H1 (cell line): ENCODE results near the gene COL4A1. TPM values are rescaled to one million over a fixed set of nuclear protein-coding genes. Genes with fewer than 3 reads are reported as not detected.

Source experiments
- CHD7 ChIP-seq: fragments of 300-600 bp; sonication (generic); IDR thresholded peaks from 2 replicates; pipeline ENCODE4 v1.7.1; 2012; ENCODE audit warnings: low read length, moderate library complexity, mild to moderate bottlenecking, inconsistent platforms; ENCODE audit not compliant: insufficient replicate concordance
- CTBP2 ChIP-seq: IDR thresholded peaks from 2 replicates; pipeline ENCODE4 v1.7.0; 2011; ENCODE audit warnings: borderline replicate concordance, mild to moderate bottlenecking, moderate library complexity, mixed read lengths, low read length; ENCODE audit not compliant: insufficient read depth, insufficient read length
- EP300 ChIP-seq, 2 experiments: IDR thresholded peaks; 1 replicate in 1 of 2; 2 replicates in 1 of 2; pipeline ENCODE4 v1.6.1; 2011 to 2012; ENCODE audit warnings: low read depth in 2 of 2, low read length in 2 of 2, mild to moderate bottlenecking in 2 of 2, borderline replicate concordance in 1 of 2, inconsistent platforms in 1 of 2, moderate library complexity in 1 of 2
- HDAC6 ChIP-seq: IDR thresholded peaks from one replicate; pipeline ENCODE4 v1.7.1; 2012; ENCODE audit warnings: low read depth, mild to moderate bottlenecking, inconsistent platforms, low read length, moderate library complexity
- JUND ChIP-seq: IDR thresholded peaks from 2 replicates; pipeline ENCODE4 v1.6.1; 2011; ENCODE audit warnings: mild to moderate bottlenecking, improper control_type of control experiment, low read length
- MAX ChIP-seq: IDR thresholded peaks from 2 replicates; pipeline ENCODE4 v1.6.1; 2012; ENCODE audit warnings: inconsistent platforms
- RNF2 ChIP-seq: fragments of 200-900, 300-1000 bp; sonication (generic); IDR thresholded peaks from 2 replicates; pipeline ENCODE4 v1.7.1; 2016; ENCODE audit warnings: borderline replicate concordance, low read depth, mild to moderate bottlenecking, antibody characterized with exemption, low read length; ENCODE audit not compliant: poor library complexity, severe bottlenecking; ENCODE audit errors: missing control alignments
- SAP30 ChIP-seq: fragments of 300-600 bp; sonication (generic); IDR thresholded peaks from 2 replicates; pipeline ENCODE4 v1.7.1; 2012; ENCODE audit warnings: low read length, moderate library complexity, mild to moderate bottlenecking, inconsistent platforms; ENCODE audit not compliant: insufficient read depth, insufficient replicate concordance
- SP4 ChIP-seq: IDR thresholded peaks from 2 replicates; pipeline ENCODE4 v1.6.1; 2012; ENCODE audit warnings: low read length, inconsistent platforms
- TAF1 ChIP-seq: IDR thresholded peaks from 2 replicates; pipeline ENCODE4 v1.6.1; 2011; ENCODE audit warnings: mild to moderate bottlenecking, low read depth, low read length
- polyA plus RNA-seq, 7 experiments: library from polyadenylated mRNA; depleted of rRNA in 3 of 7; stranded (reverse) in 5 of 7; unstranded in 2 of 7; fragments of >200 nt in 5 of 7; fragments of 200-250 nt in 2 of 7; gene quantifications; 1 replicate in 5 of 7; 2 replicates in 1 of 7; 4 replicates in 1 of 7; pipeline versions ENCODE4 v1.2.1 to v1.2.3, GENCODE V29; 2011 to 2013; ENCODE audit warnings: missing spikeins in 2 of 7, mixed read lengths in 2 of 7
- total RNA-seq: library from RNA; stranded (reverse); fragmentation: NEBNext Ultra II Directional; extraction: Animal tissue kit (Norgen Biotek cat#: 25700); gene quantifications from 2 replicates; pipeline ENCODE4 v1.2.1, GENCODE V29; 2021

The COL4A1 gene
- total and polyA plus RNA-seq, 2 of the 8 experiments (the other 6 are each of a cell fraction or from before 2014, with no cell fraction given) = 30.7 to 82.0 TPM

GRCh38 chr13:110206996-110207395, 100.0 kb downstream of the COL4A1 start (continued):
- no peak for TF ChIP-seq CHD7
- TF ChIP-seq JUND = no peak
- no peak for TF ChIP-seq SAP30
- TF ChIP-seq CTBP2 = no peak
- no peak for TF ChIP-seq MAX
- TF ChIP-seq RNF2 = no peak
- TF ChIP-seq SP4 = no peak
- no peak for TF ChIP-seq TAF1
- TF ChIP-seq EP300 (IDR thresholded peaks at IDR 0.05; ENCODE audit: borderline replicate concordance in 1 of 2, low read depth in 2 of 2, low read length in 2 of 2) = no peak
- TF ChIP-seq HDAC6 = no peak
